Gastroesophageal sphincter (tissue), 3 donors: Measurements from ENCODE around the gene KLF7.

Source experiments
- POLR2AphosphoS5 ChIP-seq: sonication (generic); formaldehyde crosslinking; IDR thresholded peaks from one replicate; pipeline ENCODE4 v1.6.1; 2017; ENCODE audit warnings: antibody characterized with exemption
- TF ChIP-seq, protein P1 (sequence below), 4 experiments: fragments of 200-600 bp in 2 of 4; fragments of 450-650 bp in 2 of 4; sonication (generic) in 1 of 4; IDR thresholded peaks; one replicate each; pipeline ENCODE4 v1.5.1; 2017 to 2019; ENCODE audit warnings: antibody characterized with exemption in 4 of 4, mild to moderate bottlenecking in 2 of 4, moderate library complexity in 2 of 4

GRCh38 chr2:207049122-207049521 lies 116.6 kb downstream of the KLF7 start:
- TF ChIP-seq, protein P1, sequence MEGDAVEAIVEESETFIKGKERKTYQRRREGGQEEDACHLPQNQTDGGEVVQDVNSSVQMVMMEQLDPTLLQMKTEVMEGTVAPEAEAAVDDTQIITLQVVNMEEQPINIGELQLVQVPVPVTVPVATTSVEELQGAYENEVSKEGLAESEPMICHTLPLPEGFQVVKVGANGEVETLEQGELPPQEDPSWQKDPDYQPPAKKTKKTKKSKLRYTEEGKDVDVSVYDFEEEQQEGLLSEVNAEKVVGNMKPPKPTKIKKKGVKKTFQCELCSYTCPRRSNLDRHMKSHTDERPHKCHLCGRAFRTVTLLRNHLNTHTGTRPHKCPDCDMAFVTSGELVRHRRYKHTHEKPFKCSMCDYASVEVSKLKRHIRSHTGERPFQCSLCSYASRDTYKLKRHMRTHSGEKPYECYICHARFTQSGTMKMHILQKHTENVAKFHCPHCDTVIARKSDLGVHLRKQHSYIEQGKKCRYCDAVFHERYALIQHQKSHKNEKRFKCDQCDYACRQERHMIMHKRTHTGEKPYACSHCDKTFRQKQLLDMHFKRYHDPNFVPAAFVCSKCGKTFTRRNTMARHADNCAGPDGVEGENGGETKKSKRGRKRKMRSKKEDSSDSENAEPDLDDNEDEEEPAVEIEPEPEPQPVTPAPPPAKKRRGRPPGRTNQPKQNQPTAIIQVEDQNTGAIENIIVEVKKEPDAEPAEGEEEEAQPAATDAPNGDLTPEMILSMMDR (IDR thresholded peaks at IDR 0.05) = no peak
- TF ChIP-seq POLR2AphosphoS5 = no peak
